BE2C (cell line): ENCODE measurements around the gene SLC8B1.
"Not testable (repeated sequence)": the region's sequence is repeated elsewhere in the genome, so short reads cannot be mapped to it uniquely, and the experiment has no call there.

Experiments used
- DNase-seq: peaks from one replicate; pipeline ENCODE4 v3.0.0-alpha.2; 2020
- H3K27me3 ChIP-seq: fragments of 250-450 bp; sonication (Bioruptor Pico); 2 replicates; pipeline ENCODE4 v1.5.1; 2020; ENCODE audit warnings: mild to moderate bottlenecking
- H3K36me3 ChIP-seq: fragments of 250-450 bp; sonication (Bioruptor Pico); 2 replicates; pipeline ENCODE4 v1.5.1; 2020; ENCODE audit warnings: mild to moderate bottlenecking
- H3K4me1 ChIP-seq: fragments of 250-450 bp; sonication (Bioruptor Pico); 2 replicates; pipeline ENCODE4 v1.5.1; 2020
- H3K4me3 ChIP-seq: 2 replicates; pipeline ENCODE4 v1.5.1; 2011; ENCODE audit warnings: low read depth, low read length
- H3K9me3 ChIP-seq: fragments of 250-450 bp; sonication (Bioruptor Pico); 2 replicates; pipeline ENCODE4 v1.5.1; 2020
- CTCF ChIP-seq: IDR thresholded peaks from 2 replicates; pipeline ENCODE4 v1.5.1; 2012; ENCODE audit warnings: mild to moderate bottlenecking, low read depth, low read length

The SLC8B1 gene

GRCh38 chr12:113359133-113359938, 24.4 kb upstream of the SLC8B1 start:
- H3K4me1 ChIP-seq: no peaks in the 10 kb centered on the region
- no peaks in the 10 kb centered on the region for H3K27me3 ChIP-seq
- no peak for TF ChIP-seq CTCF
- no peaks in the 10 kb centered on the region for H3K9me3 ChIP-seq
- no peak for DNase-seq
- peak overlapping the region; percentile 93 for H3K4me3 ChIP-seq
- no peaks in the 10 kb centered on the region; the same call in none of the 2 replicates for H3K36me3 ChIP-seq

- H3K9me3 ChIP-seq: no peaks in the 10 kb centered on the region
- H3K4me1 ChIP-seq: no peaks in the 10 kb centered on the region
- no peak for TF ChIP-seq CTCF
Measured at GRCh38 chr12:113358381-113359132, 23.6 kb upstream of the SLC8B1 start, which contains the start of gene PLBD2. PLBD2 (plus strand) TSS chr12:113358587; CDS start chr12:113358601, 14 bp downstream.

GRCh38 chr12:113354192-113354591, 19.3 kb upstream of the SLC8B1 start:
- not testable (repeated sequence) for H3K27me3 ChIP-seq, H3K9me3 ChIP-seq, DNase-seq, H3K36me3 ChIP-seq, H3K4me1 ChIP-seq, H3K4me3 ChIP-seq

More at GRCh38 chr12:113358381-113359132, 23.6 kb upstream of the SLC8B1 start, which contains the start of gene PLBD2:
- Histone ChIP-seq H3K4me3 (peak within 1 kb of the TSS; percentile 93), H3K27me3 (no peaks in the 10 kb centered on the region), H3K36me3 (no peaks in the 10 kb centered on the region; the same call in none of the 2 replicates)
- peak; percentile 96 for DNase-seq

GRCh38 chr12:113351089-113351488, 16.2 kb upstream of the SLC8B1 start:
- Histone ChIP-seq H3K36me3 (no peaks in the 10 kb centered on the region), H3K27me3 (no peaks in the 10 kb centered on the region), H3K9me3 (no peaks in the 10 kb centered on the region), H3K4me3 (no peak overlapping the region), H3K4me1 (no peaks in the 10 kb centered on the region)
- no peak for TF ChIP-seq CTCF
- DNase-seq: no peak

GRCh38 chr12:113348849-113349536, 14.1 kb upstream of the SLC8B1 start:
- Histone ChIP-seq H3K4me3 (no peak overlapping the region), H3K9me3 (no peaks in the 10 kb centered on the region), H3K36me3 (no peaks in the 10 kb centered on the region), H3K27me3 (no peaks in the 10 kb centered on the region), H3K4me1 (no peaks in the 10 kb centered on the region)
- TF ChIP-seq CTCF: no peak
- no peak for DNase-seq

- no peak for DNase-seq
- no peak for TF ChIP-seq CTCF
- Histone ChIP-seq H3K27me3 (no peaks in the 10 kb centered on the region), H3K4me3 (no peak overlapping the region), H3K9me3 (no peaks in the 10 kb centered on the region), H3K36me3 (no peaks in the 10 kb centered on the region), H3K4me1 (no peaks in the 10 kb centered on the region)
Measured at GRCh38 chr12:113347892-113348291, 13.0 kb upstream of the SLC8B1 start.
